Adrenal gland (tissue), 12 donors: Measurements from ENCODE around the gene PTCH2. TPM values are rescaled to one million over a fixed set of nuclear protein-coding genes. Genes with fewer than 3 reads are reported as not detected.

Experiments
- DNase-seq, 7 donors: peaks; one replicate each; pipeline ENCODE4 v3.0.0-alpha.2; 2019 to 2020
- H3K27ac ChIP-seq, 5 donors: fragments of 200-600 bp; sonication (generic) in 4 of 5; 1 replicate in 3 of 5; 2 replicates in 2 of 5; pipeline versions ENCODE4 v1.5.1 to v1.8.0; 2016 to 2020; ENCODE audit warnings: mild to moderate bottlenecking in 1 of 5
- H3K27me3 ChIP-seq: fragments of 200-600 bp; 2 replicates; pipeline ENCODE4 v1.8.0; 2021
- H3K36me3 ChIP-seq, 2 donors: fragments of 200-600 bp; replicated peaks in 1 of 2; 1 replicate in 1 of 2; 2 replicates in 1 of 2; pipeline versions ENCODE4 v1.5.1 to v1.8.0; 2018 to 2022
- H3K4me1 ChIP-seq, 2 donors: fragments of 200-600 bp; replicated peaks in 1 of 2; 1 replicate in 1 of 2; 2 replicates in 1 of 2; pipeline versions ENCODE4 v1.5.1 to v1.8.0; 2018 to 2021
- H3K4me3 ChIP-seq, 4 donors: fragments of 200-600 bp; sonication (generic) in 3 of 4; one replicate each; pipeline ENCODE4 v1.5.1; 2016 to 2018
- H3K9me3 ChIP-seq, 3 donors: fragments of 200-600 bp; sonication (generic) in 1 of 3; replicated peaks in 1 of 3; 1 replicate in 2 of 3; 2 replicates in 1 of 3; pipeline versions ENCODE4 v1.5.1 to v1.8.0; 2016 to 2021
- CTCF ChIP-seq, 6 experiments: fragments of 450-650 bp in 4 of 6; fragments of 200-600 bp in 2 of 6; sonication (generic) in 1 of 6; IDR thresholded peaks; 1 replicate in 5 of 6; 2 replicates in 1 of 6; pipeline versions ENCODE4 v1.5.1 to v1.8.0; 2016 to 2021; ENCODE audit warnings: antibody characterized with exemption in 6 of 6, mild to moderate bottlenecking in 2 of 6, moderate library complexity in 1 of 6
- POLR2A ChIP-seq, 2 donors: fragments of 450-650 bp; IDR thresholded peaks; one replicate each; pipeline ENCODE4 v1.6.1; 2017; ENCODE audit warnings: antibody characterized with exemption in 2 of 2, mild to moderate bottlenecking in 2 of 2, moderate library complexity in 1 of 2
- WGBS, 4 donors: extraction: QIAGEN DNeasy Blood & Tissue Kit in 2 of 4; methylation state at CpG; one replicate each; pipeline versions ENCODE4 v1.1.5 to v1.1.7; 2013 to 2017; 5-methylcytosine and 5-hydroxymethylcytosine counted together
- intact Hi-C, 2 donors: fragments of 100-400 bp; cut with DNase I; formaldehyde crosslinking; loops; one replicate each; pipeline versions ENCODE4 v1.14.1 to v1.15.0; 2022 to 2023
- polyA plus RNA-seq, 3 donors: library from polyadenylated mRNA; stranded (reverse); fragments of 200-250 nt in 2 of 3; fragments of 350-450 nt in 1 of 3; fragmentation: Illumina TruSeq in 1 of 3; extraction: RNeasy Lipid Tissue Mini Kit (QIAGEN cat#74804) in 1 of 3; gene quantifications; one replicate each; pipeline ENCODE4 v1.2.3, GENCODE V29; 2013 to 2014
- total RNA-seq, 9 donors: library from RNA; depleted of rRNA in 4 of 9; stranded (reverse); fragments of >200 nt in 4 of 9; fragments of 120-200 nt in 1 of 9; fragmentation: NEBNext Ultra II Directional in 1 of 9; extraction: Animal tissue kit (Norgen Biotek cat#: 25700) in 1 of 9; gene quantifications; one replicate each; pipeline versions ENCODE4 v1.1.0 to v1.2.4, GENCODE V29; 2013 to 2023
- donor health status: healthy with polysubstance abuse.
- donor health status: Bipolar disorder and iron deficiency.
- donor health status: DM: yes; HTN: yes; CAD: no.
- donor health status: DM: no; HTN: no; CAD: no.
- donor health status: DM: no; HTN: no; CAD: no.
- donor health status: DM: yes; HTN: yes; CAD: no.

The PTCH2 gene
- total and polyA plus RNA-seq, 12 donors: 0.40 to 7.8 (median 1.8) TPM

- 92 to 100% (median 95%) methylated on average over 3 to 6 of the region's 6 CpGs for WGBS, 4 donors
- H3K27me3 ChIP-seq: no peaks in the 10 kb centered on the region
- no peak for DNase-seq
- TF ChIP-seq POLR2A (IDR thresholded peaks at IDR 0.05): no peak
- TF ChIP-seq CTCF (IDR thresholded peaks at IDR 0.05): no peak
- H3K27ac ChIP-seq: no peak overlapping the region
- H3K9me3 ChIP-seq: no peaks in the 10 kb centered on the region
- H3K4me1 ChIP-seq: peaks cover 11 to 25% of the 10 kb centered on the region in 2 donors
- peaks cover 0 to 14% of the 10 kb centered on the region in 2 donors for H3K36me3 ChIP-seq
- H3K4me3 ChIP-seq: no peak overlapping the region
- intact Hi-C loops: loop anchor here in 1 of 2 donors (10.0 kb wide), 1 partner anchor 50 kb away; the partner anchor contains the start of genes KIF2C and RNU5D-1
Observed at GRCh38 chr1:44785029-44785380, 58.0 kb downstream of the PTCH2 start.

GRCh38 chr1:44784094-44785028 lies 58.7 kb downstream of the PTCH2 start:
- 10 to 80% (median 18%) methylated on average over 3 to 71 of the region's 71 CpGs for WGBS, 4 donors
- TF ChIP-seq POLR2A (IDR thresholded peaks at IDR 0.05): no peak
- TF ChIP-seq CTCF (IDR thresholded peaks at IDR 0.05): no peak
- intact Hi-C loops: loop anchor here in 1 of 2 donors (10.0 kb wide), 1 partner anchor 50 kb away; the partner anchor contains the start of genes KIF2C and RNU5D-1
- Histone ChIP-seq H3K27me3 (no peaks in the 10 kb centered on the region), H3K27ac (peak overlapping the region in 1 of 5 donors; percentile 1), H3K4me3 (peak overlapping the region in 2 of 4 donors; percentile 24 to 55), H3K9me3 (no peaks in the 10 kb centered on the region), H3K36me3 (peaks cover 0 to 20% of the 10 kb centered on the region in 2 donors), H3K4me1 (peaks cover 11 to 25% of the 10 kb centered on the region in 2 donors)
- DNase-seq: peak in 2 of 7 donors; percentile 33 to 62

- DNase-seq: peak in 1 of 7 donors; percentile 56
- Histone ChIP-seq H3K4me1 (peaks cover 11 to 28% of the 10 kb centered on the region in 2 donors), H3K4me3 (peak overlapping the region in 2 of 4 donors; percentile 24 to 55), H3K27me3 (no peaks in the 10 kb centered on the region), H3K27ac (peak overlapping the region in 1 of 5 donors; percentile 1), H3K36me3 (peaks cover 0 to 27% of the 10 kb centered on the region in 2 donors), H3K9me3 (no peaks in the 10 kb centered on the region)
- intact Hi-C loops: loop anchor here in 1 of 2 donors (10.0 kb wide), 1 partner anchor 49 kb away; the partner anchor contains the start of genes KIF2C and RNU5D-1
- TF ChIP-seq CTCF (IDR thresholded peaks at IDR 0.05): no peak
- no peak for TF ChIP-seq POLR2A (IDR thresholded peaks at IDR 0.05)
- 45 to 53% (median 48%) methylated on average over 8 of the region's 8 CpGs for WGBS, 4 donors
Observed at GRCh38 chr1:44783697-44784093, 59.4 kb downstream of the PTCH2 start.

GRCh38 chr1:44780583-44781121 lies 62.4 kb downstream of the PTCH2 start:
- WGBS, 4 donors: 93 to 97% (median 94%) methylated on average over 14 of the region's 14 CpGs
- peaks cover 28 to 41% of the 10 kb centered on the region in 2 donors for H3K4me1 ChIP-seq
- H3K36me3 ChIP-seq: peaks cover 0 to 48% of the 10 kb centered on the region in 2 donors

More at GRCh38 chr1:44780583-44781121, 62.4 kb downstream of the PTCH2 start:
- Histone ChIP-seq H3K9me3 (no peaks in the 10 kb centered on the region), H3K27me3 (no peaks in the 10 kb centered on the region), H3K4me3 (no peak overlapping the region), H3K27ac (no peak overlapping the region)
- DNase-seq: no peak
- TF ChIP-seq POLR2A (IDR thresholded peaks at IDR 0.05) (no peak), CTCF (IDR thresholded peaks at IDR 0.05) (no peak)
- intact Hi-C loops: loop anchor here in 1 of 2 donors (10.0 kb wide), 1 partner anchor 46 kb away; the partner anchor contains the start of genes KIF2C and RNU5D-1
